Fibroblast of skin of right biceps (primary cell): ENCODE data around the gene DYNC1H1.
A peak's percentile ranks its signal among the peaks of the same experiment; 100 is the strongest.
"Not testable (repeated sequence)": the region's sequence is repeated elsewhere in the genome, so short reads cannot be mapped to it uniquely, and the experiment has no call there.

ENCODE experiments used
- DNase-seq: peaks from one replicate; pipeline ENCODE4 v3.0.0-alpha.2; 2013

The DYNC1H1 gene

GRCh38 chr14:102074415-102074964, 110.1 kb downstream of the DYNC1H1 start:
- DNase-seq = no peak

GRCh38 chr14:102075155-102075554, 110.8 kb downstream of the DYNC1H1 start:
- no peak for DNase-seq

GRCh38 chr14:102077382-102077709, 113.0 kb downstream of the DYNC1H1 start:
- no peak for DNase-seq

- DNase-seq = not testable (repeated sequence)
Observed at GRCh38 chr14:102078361-102078791, 114.0 kb downstream of the DYNC1H1 start.

- no peak for DNase-seq
Observed at GRCh38 chr14:102078831-102079699, 114.7 kb downstream of the DYNC1H1 start.

- DNase-seq = no peak
Observed at GRCh38 chr14:102079700-102079979, 115.3 kb downstream of the DYNC1H1 start.

- no peak for DNase-seq
Observed at GRCh38 chr14:102080183-102081080, 116.1 kb downstream of the DYNC1H1 start.

GRCh38 chr14:102081231-102082080, 117.1 kb downstream of the DYNC1H1 start:
- no peak for DNase-seq

- not testable (repeated sequence) for DNase-seq
Observed at GRCh38 chr14:102084522-102084921, 120.1 kb downstream of the DYNC1H1 start.

- no peak for DNase-seq
Observed at GRCh38 chr14:102084931-102085330, 120.6 kb downstream of the DYNC1H1 start.

GRCh38 chr14:102085488-102085887, 121.1 kb downstream of the DYNC1H1 start:
- DNase-seq = no peak

GRCh38 chr14:102085948-102086708, 121.8 kb downstream of the DYNC1H1 start:
- DNase-seq = peak; percentile 64

GRCh38 chr14:102086709-102086971, 122.3 kb downstream of the DYNC1H1 start:
- no peak for DNase-seq

GRCh38 chr14:102086972-102087761, 122.8 kb downstream of the DYNC1H1 start, which contains the start of gene HSP90AA1:
HSP90AA1 (minus strand) TSS chr14:102087044; CDS start chr14:102086378, 666 bp downstream.
- DNase-seq = peak; percentile 94

- no peak for DNase-seq
Observed at GRCh38 chr14:102087762-102088011, 123.3 kb downstream of the DYNC1H1 start.

- peak; percentile 42 for DNase-seq
Observed at GRCh38 chr14:102088012-102088792, 123.8 kb downstream of the DYNC1H1 start.

GRCh38 chr14:102089621-102090343, 125.4 kb downstream of the DYNC1H1 start:
- DNase-seq = no peak

- no peak for DNase-seq
Observed at GRCh38 chr14:102090713-102091112, 126.3 kb downstream of the DYNC1H1 start.

- DNase-seq = no peak
Observed at GRCh38 chr14:102092806-102093205, 128.4 kb downstream of the DYNC1H1 start.

- no peak for DNase-seq
Observed at GRCh38 chr14:102094101-102094500, 129.7 kb downstream of the DYNC1H1 start.
